Activated CD4-positive, alpha-beta T cell treated with anti-CD3 and anti-CD28 coated beads for 1 hour (primary cell): ENCODE data around the gene SATB2.

Experiments
- DNase-seq: peaks from one replicate; pipeline ENCODE4 v3.0.0-alpha.2; 2020

The SATB2 gene

GRCh38 chr2:199228887-199229819 is 228.6 kb downstream of the SATB2 start:
- DNase-seq: no peak

- DNase-seq: no peak
These were observed 233.9 kb downstream of the SATB2 start for GRCh38 chr2:199223791-199224190.

GRCh38 chr2:199220920-199221319 is 236.8 kb downstream of the SATB2 start:
- DNase-seq: no peak

- no peak for DNase-seq
These were observed 238.2 kb downstream of the SATB2 start for GRCh38 chr2:199219551-199219950.
